HG03457 (cell line): Measurements from ENCODE around the gene GGNBP2.
A peak's percentile ranks its signal among the peaks of the same experiment; 100 is the strongest.
"Not testable (repeated sequence)": the region's sequence is repeated elsewhere in the genome, so short reads cannot be mapped to it uniquely, and the experiment has no call there.

ENCODE experiments used
- ATAC-seq: cut with Tn5 transposase; IDR thresholded peaks from one replicate; pipeline ENCODE4 v1.9.1; 2021; ENCODE audit warnings: moderate number of reproducible peaks; ENCODE audit not compliant: unreplicated experiment

Gene GGNBP2

DNA sequence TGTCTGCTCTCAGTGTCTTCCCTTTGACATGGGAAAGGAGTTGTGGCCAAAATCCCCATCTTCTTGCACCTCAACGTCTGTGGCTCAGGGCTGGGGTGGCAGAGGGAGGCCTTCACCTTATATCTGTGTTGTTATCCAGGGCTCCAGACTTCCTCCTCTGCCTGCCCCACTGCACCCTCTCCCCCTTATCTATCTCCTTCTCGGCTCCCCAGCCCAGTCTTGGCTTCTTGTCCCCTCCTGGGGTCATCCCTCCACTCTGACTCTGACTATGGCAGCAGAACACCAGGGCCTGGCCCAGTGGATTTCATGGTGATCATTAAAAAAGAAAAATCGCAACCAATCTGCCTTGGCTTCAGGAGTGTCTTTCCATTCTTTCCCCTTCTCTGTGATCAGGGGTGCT, 55.7 kb downstream of the GGNBP2 start:
- ATAC-seq: no peak

DNA sequence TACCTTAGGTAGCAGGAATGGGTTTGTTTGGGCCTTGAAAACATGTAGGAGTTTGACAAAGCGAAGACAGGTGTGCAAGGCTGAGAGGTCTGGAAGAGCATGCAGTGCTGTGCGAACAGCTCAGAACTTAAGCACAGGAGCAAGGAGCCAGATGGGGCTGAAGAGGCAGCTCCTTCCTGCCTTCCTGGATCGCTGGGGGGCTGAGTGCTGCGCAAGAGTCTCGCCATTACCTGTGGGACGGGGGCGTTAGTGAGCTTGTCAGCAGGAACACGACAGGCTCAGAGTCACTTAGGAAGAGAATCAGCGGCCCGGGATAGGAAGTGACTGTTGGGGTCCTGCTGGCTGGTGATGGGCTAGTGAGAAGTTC, 56.2 kb downstream of the GGNBP2 start:
- peak; percentile 3 for ATAC-seq

DNA sequence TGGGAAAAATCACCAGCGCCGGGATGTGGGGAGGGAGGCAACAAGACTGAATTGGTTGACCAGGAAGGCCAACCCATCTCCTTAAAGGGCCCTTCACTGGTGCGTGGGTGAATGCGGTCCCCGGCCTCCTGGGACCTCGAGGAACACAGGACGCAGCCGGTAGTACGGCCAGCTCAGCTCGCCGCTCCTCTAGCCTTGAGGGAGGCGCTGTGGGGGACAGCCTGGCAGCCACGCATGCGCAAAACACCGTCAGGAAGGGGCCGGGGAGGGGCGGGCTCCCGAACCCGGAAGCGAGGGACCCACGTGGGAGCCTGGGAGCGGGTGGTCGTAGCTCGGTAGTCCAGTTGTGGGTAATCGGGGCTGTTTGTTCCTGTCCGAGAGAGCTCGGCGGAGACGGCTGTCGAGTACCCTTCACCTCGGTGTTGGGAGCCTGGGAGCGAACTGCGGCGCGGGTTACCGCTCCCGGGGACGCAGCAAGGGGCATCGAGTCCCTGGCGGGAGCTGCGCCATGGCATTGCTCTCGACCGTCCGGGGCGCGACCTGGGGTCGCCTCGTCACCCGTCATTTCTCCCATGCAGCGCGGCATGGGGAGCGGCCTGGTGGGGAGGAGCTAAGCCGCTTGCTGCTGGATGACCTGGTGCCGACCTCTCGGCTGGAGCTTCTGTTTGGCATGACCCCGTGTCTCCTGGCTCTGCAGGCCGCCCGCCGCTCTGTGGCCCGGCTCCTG, 56.7 kb downstream of the GGNBP2 start, which contains the start of gene MRM1:
Gene MRM1 (plus strand): TSS at position 281 of the 727 bp plus-strand sequence. CDS start 228 bp downstream, at position 509.
- peak; percentile 47 for ATAC-seq

DNA sequence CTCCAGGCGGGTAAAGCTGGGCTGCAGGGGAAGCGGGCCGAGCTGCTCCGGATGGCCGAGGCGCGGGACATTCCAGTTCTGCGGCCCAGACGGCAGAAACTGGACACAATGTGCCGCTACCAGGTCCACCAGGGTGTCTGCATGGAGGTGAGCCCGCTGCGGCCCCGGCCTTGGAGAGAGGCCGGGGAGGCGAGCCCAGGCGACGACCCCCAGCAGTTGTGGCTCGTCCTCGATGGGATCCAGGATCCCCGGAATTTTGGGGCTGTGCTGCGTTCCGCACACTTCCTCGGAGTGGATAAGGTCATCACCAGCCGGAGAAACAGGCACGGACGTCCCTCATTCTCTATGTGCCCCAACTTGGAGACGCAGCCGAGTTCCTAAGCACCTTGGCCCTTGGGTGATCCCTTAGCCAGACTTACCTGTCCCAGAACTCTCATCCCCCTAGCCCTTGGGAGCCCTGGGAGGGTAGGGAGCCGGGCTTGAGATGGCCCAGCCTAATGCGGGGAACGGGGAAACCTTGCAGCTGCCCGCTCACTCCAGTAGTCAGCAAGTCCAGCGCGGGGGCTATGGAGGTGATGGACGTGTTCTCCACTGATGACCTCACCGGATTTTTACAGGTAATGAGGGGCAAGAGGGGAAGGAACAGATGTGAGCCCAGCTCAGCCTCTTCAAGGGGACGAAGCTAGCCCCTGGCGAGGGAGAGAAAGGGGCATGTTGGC, 57.5 kb downstream of the GGNBP2 start:
- ATAC-seq: no peak

DNA sequence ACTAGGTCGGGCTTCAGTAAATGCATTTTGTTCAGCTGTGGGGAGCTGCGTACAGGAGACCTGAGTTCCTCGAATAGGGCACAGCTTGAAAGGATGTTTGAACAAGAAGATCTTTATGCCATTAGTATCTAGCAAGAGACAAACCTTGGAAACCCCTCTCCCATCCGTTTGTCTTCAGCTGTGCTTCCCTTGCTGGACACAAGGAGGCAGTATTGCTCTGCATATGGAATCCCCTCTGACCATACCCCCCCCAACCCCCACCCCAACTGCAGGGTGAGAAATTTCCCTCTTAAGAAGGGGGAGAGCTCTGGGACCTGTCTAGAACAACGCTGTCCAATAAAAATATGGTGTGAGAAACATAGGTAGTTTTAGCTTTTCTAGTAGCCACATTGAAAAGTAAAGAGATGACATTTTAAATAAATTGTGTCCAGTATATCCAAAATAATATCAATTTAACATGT, 58.2 kb downstream of the GGNBP2 start:
- no peak for ATAC-seq

DNA sequence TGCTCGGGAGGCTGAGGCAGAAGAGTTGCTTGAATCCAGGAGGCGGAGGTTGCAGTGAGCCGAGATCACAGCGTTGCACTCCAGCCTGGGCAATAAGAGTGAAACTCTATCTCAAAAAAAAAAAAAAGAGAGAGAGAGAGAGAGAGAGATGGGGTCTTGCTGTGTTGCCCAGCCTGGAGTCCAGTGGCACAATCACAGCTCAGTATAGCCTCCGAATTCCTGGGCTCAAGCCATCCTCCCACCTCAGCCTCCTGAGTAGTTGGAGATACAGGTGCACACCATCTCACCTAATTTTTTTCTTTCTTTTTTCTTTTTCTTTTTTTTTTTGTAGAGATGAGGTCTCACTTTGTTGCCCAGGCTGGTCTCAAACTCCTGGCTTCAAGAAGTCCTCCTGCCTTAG, 60.3 kb downstream of the GGNBP2 start:
- not testable (repeated sequence) for ATAC-seq

DNA sequence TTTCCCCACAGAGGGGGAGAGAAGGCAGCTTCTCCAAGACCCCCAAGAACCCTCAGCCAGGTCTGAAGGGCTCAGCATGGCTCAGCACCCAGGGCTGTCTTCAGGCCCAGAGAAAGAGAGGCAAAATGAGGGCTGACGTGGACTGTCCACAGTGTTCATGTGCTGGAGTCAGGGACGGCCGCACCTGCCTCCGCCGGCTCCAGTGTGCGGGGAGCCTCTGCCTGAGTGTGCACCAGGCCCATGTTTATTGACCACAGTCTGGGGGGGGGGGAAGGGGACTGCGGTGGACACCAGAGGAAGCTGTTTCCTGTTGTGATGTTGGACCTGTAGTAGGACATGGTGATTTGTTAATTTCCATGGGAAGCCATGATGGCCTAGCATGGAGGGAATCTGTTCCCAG, 63.6 kb downstream of the GGNBP2 start:
- no peak for ATAC-seq

DNA sequence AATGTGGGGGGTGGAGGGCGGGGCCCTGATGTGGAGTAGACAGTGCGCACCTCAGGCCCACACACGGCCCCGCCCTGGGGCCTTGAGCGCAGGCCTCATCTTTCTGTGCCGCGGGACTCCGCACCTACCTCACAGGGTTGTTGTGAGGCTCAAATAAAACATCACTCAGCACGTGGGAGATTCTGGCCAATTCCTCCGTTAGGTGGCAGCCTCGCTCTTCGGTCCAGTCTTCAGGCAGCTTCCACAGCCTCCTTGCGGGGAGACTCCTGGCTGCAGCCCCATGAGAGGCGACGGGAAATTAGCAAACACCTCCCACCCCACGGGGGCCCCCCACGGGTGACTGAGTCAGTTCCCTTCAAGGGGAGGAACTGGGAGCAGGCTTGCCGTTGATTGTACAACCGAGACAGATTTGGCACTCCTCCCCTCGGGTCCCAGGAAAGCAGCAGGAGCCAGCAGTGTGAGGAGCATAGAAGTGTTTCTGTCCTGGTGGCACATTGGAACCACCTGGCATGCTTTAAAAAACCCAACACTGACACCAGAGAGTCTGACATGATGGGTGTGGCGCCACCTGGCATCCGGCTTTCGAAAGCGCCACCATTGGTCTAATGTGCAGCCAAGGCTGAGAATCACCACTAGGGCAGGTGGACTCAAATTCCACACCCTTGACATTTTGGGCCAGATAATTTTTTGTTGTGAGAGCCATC, 64.2 kb downstream of the GGNBP2 start:
- ATAC-seq: no peak

DNA sequence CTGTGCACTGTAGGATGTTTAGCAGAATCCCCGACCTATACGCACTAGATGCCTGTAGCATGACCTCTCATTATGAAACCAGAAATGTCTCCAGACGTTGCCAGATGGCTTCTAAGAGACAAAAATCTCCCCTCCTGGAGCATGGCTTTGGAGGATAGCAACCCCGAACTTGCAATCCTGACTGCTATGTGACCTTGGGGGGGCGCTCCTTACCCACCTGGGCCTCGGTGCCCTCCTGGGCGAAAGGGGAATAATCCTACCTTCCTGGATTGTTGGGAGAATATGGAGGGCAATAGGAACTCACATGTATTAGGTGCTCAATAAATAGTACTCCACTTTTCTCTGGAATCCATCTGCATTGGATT, 64.8 kb downstream of the GGNBP2 start:
- ATAC-seq: no peak

DNA sequence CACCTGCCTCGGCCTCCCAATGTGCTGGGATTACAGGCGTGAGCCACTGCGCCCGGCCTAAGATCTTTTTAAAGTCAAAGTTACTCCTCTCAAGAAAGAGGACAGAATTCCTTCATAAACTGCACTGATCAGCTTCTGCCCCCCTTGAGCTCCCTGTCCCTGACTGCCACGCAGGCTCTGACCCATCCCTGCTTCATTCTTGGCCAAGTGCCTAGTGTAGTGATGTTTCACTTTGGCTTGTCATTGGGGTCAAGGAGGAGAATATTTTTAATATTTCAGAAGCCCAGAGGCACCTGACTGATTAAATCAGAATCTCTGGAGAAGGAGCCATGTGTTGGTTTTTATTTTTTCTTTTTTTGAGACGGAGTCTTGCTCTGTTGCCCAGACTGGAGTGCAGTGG, 65.8 kb downstream of the GGNBP2 start:
- ATAC-seq: no peak

DNA sequence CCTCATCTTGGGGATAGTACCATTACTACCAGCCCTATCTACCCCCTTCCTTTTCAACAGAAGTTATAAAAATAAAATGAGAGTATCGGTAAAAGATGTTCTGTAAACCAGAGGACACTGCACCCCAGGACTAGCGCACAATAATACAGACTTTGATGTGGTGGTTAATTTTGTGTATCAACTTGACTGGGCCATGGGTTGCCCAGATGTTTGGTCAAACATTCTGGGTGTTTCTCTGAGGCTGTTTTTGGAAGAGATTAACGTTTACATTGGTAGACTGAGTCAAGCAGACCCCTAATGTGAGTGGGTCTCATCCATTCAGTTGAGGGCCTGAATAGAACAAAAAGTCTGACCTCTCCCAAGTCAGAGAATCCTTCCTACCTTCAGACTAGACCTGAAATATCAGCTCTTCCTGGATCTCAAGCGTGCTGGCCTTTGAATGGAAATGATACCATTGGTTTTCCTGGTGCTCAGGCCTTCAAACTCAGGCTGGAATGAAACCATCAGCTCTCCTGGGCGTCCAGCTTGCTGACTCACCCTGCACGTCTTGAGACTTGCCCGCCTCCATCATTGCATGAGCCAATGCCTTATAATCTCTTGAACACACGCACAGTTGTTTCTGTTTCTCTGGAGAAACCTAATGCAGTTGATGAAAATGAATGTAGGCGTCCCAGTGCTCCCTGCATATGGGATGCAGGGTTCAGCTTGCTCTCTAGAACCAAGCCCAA, 66.8 kb downstream of the GGNBP2 start:
- no peak for ATAC-seq

DNA sequence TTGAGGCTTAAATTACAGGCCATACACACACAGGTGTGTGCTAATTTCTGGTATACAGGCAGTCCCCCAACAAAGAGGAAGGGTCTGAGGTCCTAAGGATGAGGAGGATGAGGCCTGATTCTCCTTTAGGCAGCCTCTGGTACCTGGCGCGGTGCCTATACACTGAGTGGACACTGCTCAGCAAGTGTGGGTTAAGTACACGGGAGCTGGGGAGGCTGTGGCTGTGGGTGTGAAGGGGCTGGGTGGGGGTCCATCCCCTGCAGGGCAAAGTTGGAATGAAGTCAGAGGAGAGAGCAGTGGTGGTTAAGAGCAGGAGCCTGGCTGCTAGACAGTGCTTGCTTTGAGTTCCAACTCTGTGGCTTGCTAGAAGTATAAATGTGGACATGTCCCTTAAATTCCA, 67.6 kb downstream of the GGNBP2 start:
- ATAC-seq: no peak

DNA sequence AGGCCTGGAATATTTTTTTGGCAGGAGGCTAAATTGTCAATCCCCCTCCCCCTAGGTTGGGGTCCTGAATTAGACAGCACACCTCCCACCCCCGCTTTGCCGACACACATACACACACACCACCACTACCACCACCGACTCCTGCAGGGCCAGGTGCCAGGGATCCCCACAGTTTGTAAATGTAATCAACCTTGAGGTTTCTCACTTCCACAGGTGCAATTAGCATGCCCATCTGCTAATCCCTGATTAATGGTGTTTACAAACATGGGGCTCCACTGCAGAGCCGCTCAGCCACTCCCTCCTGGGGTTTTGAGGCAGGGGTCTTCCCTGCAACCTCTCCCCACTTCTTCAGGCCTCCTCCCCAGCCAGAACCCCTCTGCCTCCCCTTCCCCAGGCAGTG, 68.4 kb downstream of the GGNBP2 start:
- no peak for ATAC-seq

DNA sequence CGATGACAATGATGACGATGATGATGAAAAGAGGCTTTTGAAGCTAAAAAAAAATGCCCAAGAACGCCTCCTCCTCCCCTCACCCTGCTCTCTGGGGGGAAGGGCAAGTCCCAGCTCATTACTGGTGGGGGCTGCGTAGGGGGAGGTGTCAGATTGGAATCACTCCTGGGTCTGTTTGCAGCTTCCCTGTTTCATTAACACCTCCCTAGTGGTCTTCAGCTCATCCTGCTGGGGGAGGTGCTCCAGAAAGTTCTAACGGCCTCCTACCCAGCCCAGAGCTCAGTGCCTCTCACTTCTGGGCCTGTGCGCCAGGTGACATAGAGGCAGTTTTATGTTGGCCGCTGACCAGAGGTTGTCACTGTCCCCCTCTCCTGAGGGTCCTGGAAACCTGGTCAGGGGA, 69.4 kb downstream of the GGNBP2 start:
- ATAC-seq: no peak

DNA sequence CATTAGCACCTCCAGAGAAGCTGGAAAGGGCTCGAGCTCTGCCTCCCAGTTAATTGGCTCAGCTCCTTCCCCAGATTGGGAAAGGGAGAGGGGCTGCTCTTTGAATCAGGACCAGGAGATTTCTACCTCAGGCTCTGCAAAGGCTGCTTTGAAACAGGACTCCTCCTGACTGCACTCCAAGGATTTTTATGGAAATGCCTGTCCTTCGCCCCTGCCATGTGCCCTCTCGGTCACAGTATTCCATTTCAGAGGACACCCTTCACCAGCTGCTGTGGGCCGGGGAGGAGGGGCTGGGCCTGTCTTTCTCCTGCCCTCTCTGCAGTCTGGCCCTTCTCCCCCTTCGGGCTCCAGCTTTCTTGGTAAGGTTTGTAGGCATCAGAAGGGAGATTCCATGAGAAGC, 70.2 kb downstream of the GGNBP2 start:
- no peak for ATAC-seq

DNA sequence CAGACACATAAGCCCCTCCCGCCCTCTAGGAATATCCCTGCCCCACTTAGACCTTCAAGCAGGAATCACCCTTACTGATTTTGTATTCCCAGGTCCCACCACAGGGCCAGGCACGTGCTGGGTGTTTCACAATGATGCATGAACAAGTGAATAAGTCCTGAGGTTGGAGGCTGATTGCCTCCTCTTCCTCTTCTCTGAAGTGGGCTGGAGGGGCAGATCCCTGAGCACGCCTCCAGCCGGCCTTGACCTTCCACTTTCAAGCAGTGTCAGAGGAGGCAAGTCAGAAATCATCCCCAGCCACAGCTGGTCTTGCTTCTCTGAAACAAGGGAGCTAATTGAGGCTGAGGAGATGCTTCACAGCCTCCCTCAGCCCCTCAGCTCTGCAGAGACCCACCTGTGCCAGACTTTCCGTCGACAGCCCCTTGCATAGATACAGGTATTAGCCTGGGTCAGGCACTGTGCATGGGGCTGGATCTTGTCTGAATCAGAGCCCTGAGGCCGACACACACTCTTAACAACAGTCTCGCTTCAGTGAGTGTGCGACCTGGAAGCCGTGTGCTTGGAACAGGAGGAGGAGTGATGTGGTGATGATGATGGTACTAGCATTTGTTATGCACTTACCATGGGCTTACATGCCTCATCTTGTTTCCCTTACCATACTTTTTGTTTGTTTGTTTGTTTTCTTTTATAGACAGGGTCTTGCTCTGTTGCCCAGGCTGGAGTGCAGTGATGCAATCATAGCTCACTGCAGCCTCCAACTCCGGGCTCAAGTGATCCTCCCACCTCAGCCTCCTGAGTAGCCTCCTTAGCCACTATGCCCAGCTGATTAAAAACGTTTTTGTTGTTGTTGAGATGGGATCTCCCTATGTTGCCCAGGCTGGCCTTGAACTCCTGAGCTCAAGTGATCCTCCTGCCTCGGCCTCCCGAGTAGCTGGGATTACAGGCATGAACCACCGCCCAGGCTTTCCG, 71.6 kb downstream of the GGNBP2 start:
- ATAC-seq: no peak

DNA sequence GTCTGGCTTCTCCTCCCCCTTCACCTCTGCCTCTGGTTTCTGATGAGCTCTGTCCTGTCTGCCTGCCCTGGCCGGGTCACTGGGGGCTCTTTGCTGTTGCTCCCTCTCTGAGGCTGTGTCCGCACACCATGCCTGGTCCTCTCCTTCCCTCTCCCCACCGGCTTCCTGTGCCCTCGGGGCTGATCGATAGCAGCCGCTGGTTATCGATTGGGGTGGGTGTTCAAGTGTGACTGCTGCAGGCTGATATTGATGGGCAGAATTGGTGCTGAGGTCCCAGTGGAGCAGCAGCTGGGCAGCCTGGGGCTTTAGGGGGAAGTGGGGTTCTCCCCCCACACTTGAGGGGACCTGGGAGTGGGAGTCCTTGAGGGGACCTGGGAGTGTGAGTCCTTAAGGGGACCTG, 73.1 kb downstream of the GGNBP2 start:
- ATAC-seq: no peak

DNA sequence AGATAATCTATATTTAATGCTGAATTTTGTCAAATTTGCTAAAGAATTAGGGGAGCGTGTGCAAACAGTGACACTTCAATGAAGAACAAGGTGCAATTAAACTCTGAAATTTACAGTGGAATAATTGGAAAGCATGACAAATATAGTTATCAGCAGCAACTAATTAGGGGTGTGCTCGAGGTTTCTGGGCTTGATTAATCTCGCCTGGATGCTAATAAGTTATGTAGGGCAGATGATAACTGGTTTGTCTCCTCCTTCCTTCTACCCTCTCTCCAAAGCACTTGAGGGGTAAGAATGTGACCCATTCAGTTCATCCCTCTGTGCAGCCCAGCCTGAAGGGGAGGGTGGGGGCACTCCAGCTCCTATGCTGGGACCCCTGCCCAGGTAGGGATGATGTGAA, 78.6 kb downstream of the GGNBP2 start:
- no peak for ATAC-seq

DNA sequence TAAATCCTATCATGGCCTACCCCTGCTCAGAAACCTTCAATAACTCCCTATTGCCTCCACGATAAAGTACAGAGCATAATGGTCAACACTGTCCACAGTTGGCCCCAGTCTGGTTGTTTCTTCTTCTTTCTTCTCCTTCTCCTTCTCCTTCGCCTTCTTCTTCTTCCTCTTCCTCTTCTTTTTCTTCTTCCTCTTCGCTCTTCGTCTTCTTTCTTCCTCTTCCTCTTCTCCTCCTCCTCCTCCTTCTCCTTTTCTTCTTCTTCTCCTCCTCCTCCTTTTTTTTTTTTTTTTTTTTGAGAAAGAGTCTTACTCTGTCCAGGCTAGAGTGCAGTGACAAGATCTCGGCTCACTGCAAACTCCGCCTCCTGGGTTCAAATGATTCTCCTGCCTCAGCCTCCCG, 80.5 kb downstream of the GGNBP2 start:
- no peak for ATAC-seq

DNA sequence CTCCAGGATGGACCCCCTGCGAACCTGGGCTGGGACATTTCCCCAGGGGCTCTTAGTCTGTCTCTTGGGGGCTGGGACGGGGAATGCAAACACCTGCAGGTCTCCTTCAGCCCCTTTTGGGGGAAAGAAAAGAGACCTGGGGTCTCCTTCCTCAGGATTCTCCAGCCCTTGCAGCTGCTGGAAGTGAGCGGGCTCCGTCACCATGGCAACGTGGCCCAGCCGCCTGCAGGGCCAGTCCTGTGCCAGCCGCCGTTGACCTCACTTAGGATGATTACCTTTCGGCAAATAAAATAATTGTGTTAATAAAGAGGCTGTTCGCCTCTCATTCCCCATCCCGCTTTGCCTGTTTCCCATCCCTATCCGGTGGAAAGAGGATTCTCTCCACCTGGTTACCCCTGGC, 82.4 kb downstream of the GGNBP2 start:
- no peak for ATAC-seq
